Heart left ventricle (tissue), 13 donors: ENCODE data around the gene THUMPD2.

Experiments used
- CTCF ChIP-seq, 12 donors: fragments of 200-600 bp; sonication (generic) in 4 of 12; IDR thresholded peaks; one replicate each; pipeline versions ENCODE4 v1.5.0 to v1.8.0; 2018 to 2022; ENCODE audit warnings: antibody characterized with exemption in 12 of 12, mild to moderate bottlenecking in 5 of 12
- POLR2A ChIP-seq, 2 donors: fragments of 450-650 bp; IDR thresholded peaks; one replicate each; pipeline ENCODE4 v1.6.1; 2017; ENCODE audit warnings: antibody characterized with exemption in 2 of 2, mild to moderate bottlenecking in 2 of 2, moderate library complexity in 2 of 2
- donor health status: ischemic (EF 13 %, LVEDD 7.1; RV severe dilation, severe dysfunction).
- donor health status: DM: no; HTN: yes; CAD: no.
- donor health status: DM: no; HTN: no; CAD: no.
- donor health status: ischemic (EF 25% LVEDD 6.9; RV normal size, moderate dysfunction).
- donor health status: ischemic (EF 25% LVEDD 5.7; RV mildly dilated, moderate dysfunction).
- donor health status: ischemic (EF 35%, LVEDD 5.7; RV mildly dilated, moderate dysfunction).
- donor health status: nonischemic (EF 11% LVEDD 7.7; RV severe dilation, severe dysfunction).
- donor health status: DM: yes; HTN: yes; CAD: no.
- donor health status: PGD.
- donor health status: ischemic (EF 29% LVEDD 5.4; RV normal size, mild dysfunction).
- donor health status: nonischemic (EF 23%, LVEDD 6.1; RV moderate dilation, normal function).

- TF ChIP-seq POLR2A (IDR thresholded peaks at IDR 0.05) (no peak), CTCF (IDR thresholded peaks at IDR 0.05) (no peak)
Measured at GRCh38 chr2:39779927-39780326, 869 bp upstream of the THUMPD2 start.
